Stomach (tissue), 9 donors: ENCODE data around the gene LSM3. TPM values are rescaled to one million over a fixed set of nuclear protein-coding genes. Genes with fewer than 3 reads are reported as not detected.

Source experiments
- DNase-seq, 2 donors: peaks; one replicate each; pipeline versions ENCODE4 v3.0.0 to v3.0.0-alpha.2; 2013 to 2019
- H3K27ac ChIP-seq, 5 donors: fragments of 200-600 bp in 4 of 5; sonication (generic) in 4 of 5; one replicate each; pipeline ENCODE4 v1.5.1; 2013 to 2019; ENCODE audit warnings: mild to moderate bottlenecking in 1 of 5, moderate library complexity in 1 of 5
- H3K27me3 ChIP-seq, 3 donors: fragments of 200-600 bp; sonication (generic); one replicate each; pipeline ENCODE4 v1.5.1; 2017 to 2019; ENCODE audit warnings: mixed run types in 1 of 3
- H3K36me3 ChIP-seq, 4 donors: fragments of 200-600 bp; sonication (generic); 1 replicate in 3 of 4; 2 replicates in 1 of 4; pipeline ENCODE4 v1.5.1; 2016 to 2019
- H3K4me1 ChIP-seq, 4 donors: fragments of 200-600 bp; sonication (generic); one replicate each; pipeline ENCODE4 v1.5.1; 2016 to 2019
- H3K4me3 ChIP-seq, 4 donors: fragments of 200-600 bp; sonication (generic) in 3 of 4; one replicate each; pipeline ENCODE4 v1.5.1; 2016 to 2019; ENCODE audit warnings: mild to moderate bottlenecking in 1 of 4
- H3K9me3 ChIP-seq, 4 donors: fragments of 200-600 bp; sonication (generic); one replicate each; pipeline ENCODE4 v1.5.1; 2016 to 2019
- CTCF ChIP-seq, 7 experiments: fragments of 450-650 bp in 4 of 7; fragments of 200-600 bp in 3 of 7; sonication (generic) in 3 of 7; IDR thresholded peaks; one replicate each; pipeline ENCODE4 v1.5.1; 2016 to 2019; ENCODE audit warnings: antibody characterized with exemption in 7 of 7, control low read depth in 2 of 7, mild to moderate bottlenecking in 1 of 7
- EP300 ChIP-seq: sonication (generic); formaldehyde crosslinking; IDR thresholded peaks from one replicate; pipeline ENCODE4 v1.6.1; 2017; ENCODE audit warnings: antibody characterized with exemption
- POLR2A ChIP-seq, 4 donors: fragments of 450-650 bp; IDR thresholded peaks; one replicate each; pipeline ENCODE4 v1.6.1; 2016; ENCODE audit warnings: antibody characterized with exemption in 4 of 4, control low read depth in 2 of 4, mild to moderate bottlenecking in 1 of 4, moderate library complexity in 1 of 4
- POLR2AphosphoS5 ChIP-seq, 3 donors: sonication (generic); formaldehyde crosslinking; IDR thresholded peaks; one replicate each; pipeline ENCODE4 v1.6.1; 2016; ENCODE audit warnings: antibody characterized with exemption in 3 of 3
- WGBS, 5 donors: extraction: QIAGEN DNeasy Blood & Tissue Kit in 3 of 5; methylation state at CpG; one replicate each; pipeline versions ENCODE4 v1.1.5 to v1.1.7; 2013 to 2018; 5-methylcytosine and 5-hydroxymethylcytosine counted together
- intact Hi-C: fragments of 100-400 bp; cut with DNase I; formaldehyde crosslinking; loops from one replicate; pipeline ENCODE4 v1.15.1; 2023; ENCODE audit warnings: low total_unique reads
- polyA plus RNA-seq, 3 donors: library from polyadenylated mRNA; stranded (reverse); fragments of 200-250 nt; gene quantifications; one replicate each; pipeline ENCODE4 v1.2.3, GENCODE V29; 2013
- total RNA-seq, 5 donors: library from RNA; depleted of rRNA; stranded (reverse); fragments of >200 nt; gene quantifications; one replicate each; pipeline versions ENCODE4 v1.1.0 to v1.2.3, GENCODE V29; 2014 to 2016
- donor health status: healthy with polysubstance abuse.
- donor health status: Bipolar disorder and iron deficiency.
- donor health status: healthy.

LSM3 gene
- total and polyA plus RNA-seq, 8 donors = 2.2 to 15.0 (median 11.0) TPM

- intact Hi-C loops = no loop called here
- Histone ChIP-seq H3K9me3 (no peaks in the 10 kb centered on the region), H3K4me1 (peaks cover 22 to 46% (median 33%) of the 10 kb centered on the region in 4 donors), H3K4me3 (peak overlapping the region in 1 of 4 donors; percentile 9), H3K36me3 (peaks cover 43 to 78% (median 76%) of the 10 kb centered on the region in 4 donors), H3K27ac (peak overlapping the region; percentile 47 to 92 (median 85)), H3K27me3 (no peaks in the 10 kb centered on the region)
- 51 to 68% (median 60%) methylated on average over 7 of the region's 7 CpGs for WGBS, 5 donors
- DNase-seq = peak in 1 of 2 donors; percentile 64
- TF ChIP-seq EP300 (peak; percentile 53), POLR2A (IDR thresholded peaks at IDR 0.05) (no peak), POLR2AphosphoS5 (IDR thresholded peaks at IDR 0.05) (peak; percentile 61 to 81 (median 77))
These were observed 35.1 kb upstream of the LSM3 start for GRCh38 chr3:14143271-14144225.

GRCh38 chr3:14144423-14145075 lies 34.1 kb upstream of the LSM3 start:
- peaks cover 35 to 75% (median 73%) of the 10 kb centered on the region in 4 donors for H3K36me3 ChIP-seq
- H3K27me3 ChIP-seq = no peaks in the 10 kb centered on the region
- peak; percentile 67 to 97 for DNase-seq
- intact Hi-C loops = no loop called here
- no peaks in the 10 kb centered on the region for H3K9me3 ChIP-seq
- peaks cover 22 to 46% (median 33%) of the 10 kb centered on the region in 4 donors for H3K4me1 ChIP-seq
- 9 to 12% (median 11%) methylated on average over 7 of the region's 7 CpGs for WGBS, 5 donors
- TF ChIP-seq POLR2AphosphoS5 (IDR thresholded peaks at IDR 0.05) (peak; percentile 55 to 88 (median 68)), EP300 (no peak), POLR2A (IDR thresholded peaks at IDR 0.05) (no peak), CTCF (IDR thresholded peaks at IDR 0.05) (no peak)
- peak overlapping the region in 3 of 4 donors; percentile 7 to 18 (median 15) for H3K4me3 ChIP-seq
- peak overlapping the region; percentile 81 to 92 (median 85) for H3K27ac ChIP-seq

DNA sequence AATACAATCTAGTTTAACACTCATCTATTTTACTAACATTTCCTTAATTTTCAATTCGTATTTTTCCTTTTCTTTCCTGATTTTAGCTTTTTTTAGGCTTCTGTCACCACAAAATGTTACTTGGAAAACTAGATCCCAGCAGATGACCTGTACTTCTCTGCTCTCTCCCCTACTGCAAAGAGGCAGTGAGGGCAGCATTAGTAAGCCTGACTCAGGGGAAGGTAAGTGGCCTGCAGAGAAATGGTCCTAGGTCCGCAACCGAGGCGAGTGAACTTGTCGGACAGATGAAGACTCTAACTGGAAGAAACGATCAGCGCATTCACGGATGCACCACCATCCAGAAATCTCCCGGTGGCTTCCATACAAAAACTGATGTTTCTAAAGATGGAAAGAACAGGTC lies 33.4 kb upstream of the LSM3 start:
- Histone ChIP-seq H3K36me3 (peaks cover 35 to 74% (median 72%) of the 10 kb centered on the region in 4 donors), H3K27ac (peak overlapping the region in 4 of 5 donors; percentile 81 to 92 (median 88)), H3K9me3 (no peaks in the 10 kb centered on the region), H3K27me3 (no peaks in the 10 kb centered on the region), H3K4me1 (peaks cover 22 to 46% (median 33%) of the 10 kb centered on the region in 4 donors), H3K4me3 (no peak overlapping the region)
- peak in 1 of 2 donors; percentile 19 for DNase-seq
- no peak for TF ChIP-seq CTCF (IDR thresholded peaks at IDR 0.05)
- TF ChIP-seq POLR2AphosphoS5 (IDR thresholded peaks at IDR 0.05) = no peak
- TF ChIP-seq POLR2A (IDR thresholded peaks at IDR 0.05) = no peak
- TF ChIP-seq EP300 = no peak
- WGBS, 5 donors = 85 to 94% (median 92%) methylated on average over 9 of the region's 9 CpGs
- intact Hi-C loops = no loop called here

GRCh38 chr3:14145670-14146380 lies 32.8 kb upstream of the LSM3 start:
- H3K27me3 ChIP-seq = no peaks in the 10 kb centered on the region
- H3K27ac ChIP-seq = peak overlapping the region in 4 of 5 donors; percentile 81 to 92 (median 88)
- TF ChIP-seq POLR2A (IDR thresholded peaks at IDR 0.05) = no peak
- no peak for TF ChIP-seq CTCF (IDR thresholded peaks at IDR 0.05)
- TF ChIP-seq POLR2AphosphoS5 (IDR thresholded peaks at IDR 0.05) = no peak
- TF ChIP-seq EP300 = no peak
- H3K4me1 ChIP-seq = peaks cover 22 to 46% (median 33%) of the 10 kb centered on the region in 4 donors
- H3K4me3 ChIP-seq = no peak overlapping the region
- intact Hi-C loops = no loop called here
- peaks cover 35 to 74% (median 72%) of the 10 kb centered on the region in 4 donors for H3K36me3 ChIP-seq
- peak in 1 of 2 donors; percentile 20 for DNase-seq
- 84 to 95% (median 87%) methylated on average over 9 to 10 of the region's 10 CpGs for WGBS, 5 donors
- no peaks in the 10 kb centered on the region for H3K9me3 ChIP-seq
